D721Med (cell line): ENCODE data around the gene CA12.

Experiments used
- DNase-seq: peaks from one replicate; pipeline ENCODE4 v3.0.0; 2011; ENCODE audit warnings: low spot score; ENCODE audit not compliant: insufficient read length
- FAIRE-seq: peaks from 2 replicates; lab custom pipeline; 2011; peaks lifted over from hg19 to GRCh38; lab: Jason Lieb, UNC
- TF ChIP-seq, protein P1 (sequence below): IDR thresholded peaks from 2 replicates; pipeline ENCODE4 v1.5.1; 2012; ENCODE audit warnings: mild to moderate bottlenecking, control low read depth; ENCODE audit not compliant: insufficient read depth; ENCODE audit errors: missing control alignments

CA12 gene

DNA sequence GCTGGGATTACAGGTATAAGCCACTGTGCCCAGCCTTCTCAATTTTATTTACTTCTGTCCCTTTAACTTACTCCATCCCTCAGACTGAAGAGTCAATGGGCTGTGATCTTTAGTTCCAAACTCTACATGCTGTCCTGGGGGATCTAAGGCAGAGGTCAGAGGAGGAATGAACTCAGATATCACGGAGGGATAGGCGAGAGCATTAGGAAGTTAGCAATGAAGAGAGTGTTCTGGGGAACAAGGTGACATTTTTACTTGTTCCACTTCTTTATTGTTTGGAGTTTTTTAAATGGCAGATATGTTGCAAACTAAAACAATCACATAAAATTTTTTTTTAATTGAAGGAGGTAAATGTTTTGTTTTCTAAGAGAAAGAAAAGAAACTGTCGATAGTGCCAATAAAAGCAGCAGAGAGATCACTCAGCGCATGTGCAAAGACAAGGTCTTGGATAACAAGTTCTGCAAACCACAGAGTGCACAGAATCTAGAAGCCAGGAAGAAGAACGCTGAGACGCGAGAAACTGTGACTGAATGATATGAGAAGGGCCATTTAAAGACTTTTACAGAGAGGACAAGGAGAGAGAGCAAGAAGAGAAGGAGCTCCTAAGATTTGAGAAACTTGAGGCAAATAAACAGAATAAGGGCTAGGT lies 10.8 kb upstream of the CA12 start:
- FAIRE-seq (no peak), DNase-seq (no peak)
- TF ChIP-seq, protein P1, sequence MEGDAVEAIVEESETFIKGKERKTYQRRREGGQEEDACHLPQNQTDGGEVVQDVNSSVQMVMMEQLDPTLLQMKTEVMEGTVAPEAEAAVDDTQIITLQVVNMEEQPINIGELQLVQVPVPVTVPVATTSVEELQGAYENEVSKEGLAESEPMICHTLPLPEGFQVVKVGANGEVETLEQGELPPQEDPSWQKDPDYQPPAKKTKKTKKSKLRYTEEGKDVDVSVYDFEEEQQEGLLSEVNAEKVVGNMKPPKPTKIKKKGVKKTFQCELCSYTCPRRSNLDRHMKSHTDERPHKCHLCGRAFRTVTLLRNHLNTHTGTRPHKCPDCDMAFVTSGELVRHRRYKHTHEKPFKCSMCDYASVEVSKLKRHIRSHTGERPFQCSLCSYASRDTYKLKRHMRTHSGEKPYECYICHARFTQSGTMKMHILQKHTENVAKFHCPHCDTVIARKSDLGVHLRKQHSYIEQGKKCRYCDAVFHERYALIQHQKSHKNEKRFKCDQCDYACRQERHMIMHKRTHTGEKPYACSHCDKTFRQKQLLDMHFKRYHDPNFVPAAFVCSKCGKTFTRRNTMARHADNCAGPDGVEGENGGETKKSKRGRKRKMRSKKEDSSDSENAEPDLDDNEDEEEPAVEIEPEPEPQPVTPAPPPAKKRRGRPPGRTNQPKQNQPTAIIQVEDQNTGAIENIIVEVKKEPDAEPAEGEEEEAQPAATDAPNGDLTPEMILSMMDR: no peak

DNA sequence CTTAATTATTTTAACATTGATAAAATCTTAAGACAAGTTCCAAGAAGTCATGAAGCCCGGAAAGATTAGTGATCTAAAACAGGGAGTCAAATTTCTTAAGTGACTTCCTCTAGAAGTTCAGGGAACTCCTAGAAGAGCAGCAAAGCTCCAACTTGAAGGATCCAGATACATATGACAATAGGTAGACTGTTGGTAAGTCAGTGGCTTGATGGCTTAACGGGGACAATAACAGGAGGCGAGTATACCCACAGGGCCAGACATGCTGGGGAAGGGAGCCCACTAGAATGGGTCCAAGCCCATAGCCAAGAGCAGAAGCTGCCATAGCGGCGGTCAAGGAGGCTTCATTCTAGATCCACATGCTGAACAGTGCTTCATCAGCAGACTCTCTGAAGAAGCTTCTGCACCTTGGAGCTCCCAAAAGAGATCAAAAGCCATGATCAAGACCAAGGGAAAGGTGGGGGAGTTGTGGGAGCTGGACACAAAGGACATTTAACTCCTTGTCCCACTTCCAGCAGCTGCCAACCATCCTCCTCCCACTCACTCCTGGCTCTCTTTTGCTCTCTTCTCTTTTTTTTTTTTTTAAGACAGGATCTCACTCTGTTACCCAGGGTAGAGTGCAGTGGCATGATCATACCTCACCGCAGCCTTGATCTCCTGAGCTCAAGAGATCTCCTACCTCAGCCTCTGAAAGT lies 10.2 kb upstream of the CA12 start:
- FAIRE-seq: no peak
- TF ChIP-seq, protein P1: no peak
- DNase-seq: no peak

DNA sequence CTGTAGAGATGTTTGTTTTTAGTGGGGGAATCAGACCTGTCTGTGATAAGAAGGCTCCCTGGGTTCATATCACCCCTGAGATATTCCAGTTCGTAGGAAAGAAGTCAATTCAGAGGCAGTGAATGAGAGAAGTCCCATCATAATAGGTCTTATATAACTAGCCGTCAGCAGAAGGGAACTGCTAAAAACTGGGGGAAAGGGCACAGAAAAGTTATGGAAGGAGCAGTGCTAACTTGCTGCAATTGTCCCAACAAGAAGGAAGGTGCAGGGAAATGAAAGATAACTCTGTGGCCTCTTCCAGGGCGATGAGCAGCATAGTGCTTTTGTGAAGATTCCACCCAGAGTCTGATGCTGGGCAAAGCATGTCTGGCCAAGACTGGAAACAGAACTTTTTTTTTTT lies 9.0 kb upstream of the CA12 start:
- DNase-seq: no peak
- TF ChIP-seq, protein P1: no peak
- FAIRE-seq: no peak

DNA sequence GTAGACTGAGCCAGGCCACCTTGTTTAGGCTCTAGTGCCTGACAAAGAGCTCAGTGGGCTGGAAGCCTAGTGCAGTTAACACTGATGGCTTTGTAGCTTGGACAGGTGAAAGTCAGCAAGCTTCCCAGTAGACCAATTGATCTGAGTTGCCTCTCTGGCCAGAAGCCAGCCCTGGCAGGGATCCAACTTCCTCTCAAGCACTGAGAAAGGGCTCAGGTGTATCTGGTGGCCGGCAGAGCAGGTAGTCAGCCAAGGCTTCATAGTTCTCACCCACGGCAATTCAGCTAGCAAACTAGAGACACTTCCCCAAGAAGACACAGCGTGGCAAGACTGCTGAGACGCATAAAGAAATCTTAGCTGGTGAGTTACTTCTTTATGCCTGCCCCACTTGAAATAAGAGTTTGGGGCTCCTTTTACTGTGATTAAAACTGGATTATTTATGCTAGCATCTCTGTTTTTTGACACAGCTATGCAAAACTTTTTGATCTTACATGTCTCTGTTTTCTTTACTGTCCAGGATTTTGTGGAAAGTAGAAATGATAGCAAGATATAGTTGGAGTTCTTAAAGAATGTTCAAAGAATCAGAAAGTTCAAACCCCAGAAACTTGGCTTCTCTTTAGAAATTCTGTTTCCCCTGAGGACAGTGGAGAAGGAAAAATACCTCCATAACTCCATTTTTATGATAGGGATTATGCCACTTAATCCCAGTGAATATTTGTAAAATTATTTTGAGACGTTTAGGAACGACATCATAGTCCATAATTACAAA lies 8.4 kb upstream of the CA12 start:
- DNase-seq: no peak
- no peak for FAIRE-seq
- TF ChIP-seq, protein P1: no peak

DNA sequence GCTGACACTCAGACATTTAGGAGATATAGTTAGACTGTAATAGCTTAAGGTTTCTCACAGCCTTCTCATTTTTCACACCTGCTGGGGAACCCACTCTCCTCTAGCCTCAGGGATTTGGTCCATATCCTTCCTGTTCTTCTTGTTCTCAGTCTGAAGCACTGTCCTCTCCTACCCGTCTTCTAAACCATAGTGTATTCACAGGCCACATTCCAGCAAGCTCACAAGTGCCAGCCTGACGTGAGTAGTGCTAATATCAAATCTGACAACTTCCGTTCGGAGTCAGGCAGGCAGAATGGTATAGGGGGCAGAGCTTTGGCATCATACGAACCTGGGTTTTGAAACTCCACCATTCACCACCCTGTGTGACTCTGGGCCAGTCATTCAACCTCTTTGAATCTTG lies 6.9 kb upstream of the CA12 start:
- FAIRE-seq: no peak
- no peak for DNase-seq
- TF ChIP-seq, protein P1: no peak

DNA sequence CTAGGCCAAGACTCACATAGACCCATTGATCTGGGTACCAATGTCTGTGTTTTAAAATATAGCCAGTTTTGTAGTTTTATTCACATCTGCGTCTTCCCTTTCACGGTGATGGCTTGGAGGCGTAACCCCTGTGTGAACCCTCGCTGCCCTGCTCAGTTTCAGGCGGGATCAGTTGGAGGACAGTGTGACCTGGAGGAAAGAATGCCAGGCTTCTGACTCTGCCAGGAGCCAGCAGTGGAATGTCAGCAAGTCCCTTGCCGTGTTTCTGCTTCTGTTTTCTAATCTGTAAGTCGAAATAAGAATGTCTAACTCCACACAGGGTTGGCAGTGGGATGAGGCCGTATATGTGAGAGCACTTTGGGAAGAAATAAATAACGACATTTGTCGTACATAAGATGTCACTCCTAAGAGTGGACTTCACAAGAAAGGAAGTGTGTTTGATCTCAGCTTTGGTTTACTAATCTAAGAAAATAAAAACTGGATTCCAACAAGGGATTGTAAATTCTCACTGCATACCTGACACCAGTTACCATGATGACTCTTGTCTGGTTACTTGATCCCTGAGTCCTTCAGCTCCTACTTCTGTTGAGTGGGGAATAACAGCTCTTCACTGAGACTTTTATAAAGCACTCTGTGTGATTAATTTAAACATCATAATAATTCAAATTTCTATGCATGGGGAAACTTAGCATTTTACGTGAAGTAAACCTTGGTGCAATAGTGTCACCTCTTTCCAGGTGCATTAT lies 6.3 kb upstream of the CA12 start:
- TF ChIP-seq, protein P1: no peak
- FAIRE-seq (no peak), DNase-seq (no peak)
